NCI-H510A (cell line): ENCODE data around the gene GARIN1A.
"Not testable (repeated sequence)": the region's sequence is repeated elsewhere in the genome, so short reads cannot be mapped to it uniquely, and the experiment has no call there.

Source experiments
- DNase-seq: peaks from one replicate; lab custom pipeline; 2025; lab: John Stamatoyannopoulos, UW

Gene GARIN1A

GRCh38 chr7:128671992-128672391 is at the start of gene GARIN1A:
TSS of gene GARIN1A (plus strand) at chr7:128672292. CDS start at chr7:128672398, 106 bp downstream.
- no peak for DNase-seq

GRCh38 chr7:128627124-128627523 is 45.0 kb upstream of the GARIN1A start:
- not testable (repeated sequence) for DNase-seq

- DNase-seq, result not testable (repeated sequence)
Observed at GRCh38 chr7:128633915-128634314, 38.2 kb upstream of the GARIN1A start.

- not testable (repeated sequence) for DNase-seq
Observed at GRCh38 chr7:128645206-128645605, 26.9 kb upstream of the GARIN1A start.

- DNase-seq, result not testable (repeated sequence)
Observed at GRCh38 chr7:128645844-128646243, 26.2 kb upstream of the GARIN1A start.

- not testable (repeated sequence) for DNase-seq
Observed at GRCh38 chr7:128646877-128647276, 25.2 kb upstream of the GARIN1A start.

- not testable (repeated sequence) for DNase-seq
Observed at GRCh38 chr7:128651096-128651495, 21.0 kb upstream of the GARIN1A start.

GRCh38 chr7:128652606-128653005 is 19.5 kb upstream of the GARIN1A start:
- not testable (repeated sequence) for DNase-seq

GRCh38 chr7:128653197-128653596 is 18.9 kb upstream of the GARIN1A start:
- not testable (repeated sequence) for DNase-seq

GRCh38 chr7:128654080-128654479 is 18.0 kb upstream of the GARIN1A start:
- DNase-seq, result not testable (repeated sequence)

- not testable (repeated sequence) for DNase-seq
Observed at GRCh38 chr7:128654501-128654900, 17.6 kb upstream of the GARIN1A start.

- DNase-seq, result not testable (repeated sequence)
Observed at GRCh38 chr7:128658428-128658827, 13.7 kb upstream of the GARIN1A start.

- DNase-seq, result no peak
Observed at GRCh38 chr7:128660596-128660995, 11.5 kb upstream of the GARIN1A start.

GRCh38 chr7:128661446-128661845 is 10.6 kb upstream of the GARIN1A start:
- no peak for DNase-seq

GRCh38 chr7:128662091-128662490 is 10.0 kb upstream of the GARIN1A start:
- no peak for DNase-seq

GRCh38 chr7:128663223-128663622 is 8.9 kb upstream of the GARIN1A start:
- not testable (repeated sequence) for DNase-seq

- DNase-seq, result no peak
Observed at GRCh38 chr7:128665057-128665456, 7.0 kb upstream of the GARIN1A start.

GRCh38 chr7:128666200-128666599 is 5.9 kb upstream of the GARIN1A start:
- DNase-seq, result no peak

GRCh38 chr7:128672927-128673517 is 930 bp downstream of the GARIN1A start:
- no peak for DNase-seq

- no peak for DNase-seq
Observed at GRCh38 chr7:128673571-128673970, 1.5 kb downstream of the GARIN1A start.

GRCh38 chr7:128676665-128677064 is 4.6 kb downstream of the GARIN1A start:
- DNase-seq, result no peak

- DNase-seq, result no peak
Observed at GRCh38 chr7:128679920-128680319, 7.8 kb downstream of the GARIN1A start.

GRCh38 chr7:128681794-128682537 is 9.9 kb downstream of the GARIN1A start:
- DNase-seq, result no peak
